Spleen (tissue), 7 donors: Measurements from ENCODE around the gene CCDC88B.

Experiments
- CTCF ChIP-seq, 11 experiments: fragments of 200-600 bp in 7 of 11; fragments of 450-650 bp in 4 of 11; sonication (generic) in 4 of 11; IDR thresholded peaks in 8 of 11; conservative IDR thresholded peaks in 3 of 11; 1 replicate in 7 of 11; 2 replicates in 4 of 11; pipeline versions ENCODE4 v1.4.0 to v1.8.0; 2016 to 2021; ENCODE audit warnings: antibody characterized with exemption in 11 of 11, inconsistent platforms in 4 of 11, mild to moderate bottlenecking in 1 of 11
- POLR2A ChIP-seq, 3 donors: fragments of 450-650 bp; IDR thresholded peaks; one replicate each; pipeline ENCODE4 v1.5.1; 2017; ENCODE audit warnings: antibody characterized with exemption in 3 of 3, mild to moderate bottlenecking in 1 of 3
- donor health status: DM: no; HTN: no; CAD: no; lungs with moderate emphysema.
- donor health status: DM: no; HTN: no; CAD: no.
- donor health status: DM: no; HTN: no; CAD: no.

- no peak for TF ChIP-seq CTCF (IDR thresholded peaks at IDR 0.05 in 8 of 11, conservative IDR thresholded peaks at IDR 0.05 in 3 of 11)
- no peak for TF ChIP-seq POLR2A (IDR thresholded peaks at IDR 0.05)
Measured at GRCh38 chr11:64330888-64331287, 9.1 kb upstream of the CCDC88B start.
